HUES48 (cell line): ENCODE measurements around the gene MX1.
"Not testable (repeated sequence)": the region's sequence is repeated elsewhere in the genome, so short reads cannot be mapped to it uniquely, and the experiment has no call there.

Experiments used
- H3K27ac ChIP-seq: one replicate; pipeline ENCODE4 v1.7.0; 2013; ENCODE audit warnings: low read depth, low read length, inconsistent platforms
- H3K27me3 ChIP-seq: 2 replicates; pipeline ENCODE4 v1.6.1; 2013; ENCODE audit warnings: mild to moderate bottlenecking, low read length; ENCODE audit not compliant: control insufficient read depth, insufficient read depth
- H3K36me3 ChIP-seq: 2 replicates; pipeline ENCODE4 v1.6.1; 2013; ENCODE audit warnings: low read length; ENCODE audit not compliant: control insufficient read depth, insufficient read depth
- H3K4me1 ChIP-seq: 2 replicates; pipeline ENCODE4 v1.6.1; 2013; ENCODE audit warnings: mild to moderate bottlenecking, low read length; ENCODE audit not compliant: control insufficient read depth, insufficient read depth
- H3K4me3 ChIP-seq: 2 replicates; pipeline ENCODE4 v1.5.1; 2013; ENCODE audit warnings: mild to moderate bottlenecking, low read depth, low read length
- H3K9ac ChIP-seq: 2 replicates; pipeline ENCODE4 v1.6.1; 2013; ENCODE audit warnings: mild to moderate bottlenecking, low read depth, low read length, moderate library complexity
- H3K9me3 ChIP-seq: 2 replicates; pipeline ENCODE4 v1.6.1; 2013; ENCODE audit warnings: low read length; ENCODE audit not compliant: control insufficient read depth, insufficient read depth

The MX1 gene

GRCh38 chr21:41407541-41408460 is 18.2 kb upstream of the MX1 start:
- no peak overlapping the region for H3K9ac ChIP-seq
- no peaks in the 10 kb centered on the region for H3K36me3 ChIP-seq
- peaks cover 5% of the 10 kb centered on the region; the same call in 1 of the 2 replicates for H3K4me1 ChIP-seq
- no peak overlapping the region for H3K27ac ChIP-seq
- no peaks in the 10 kb centered on the region for H3K9me3 ChIP-seq
- H3K4me3 ChIP-seq = no peak overlapping the region
- no peaks in the 10 kb centered on the region for H3K27me3 ChIP-seq

- Histone ChIP-seq H3K9ac (no peak overlapping the region), H3K27me3 (no peaks in the 10 kb centered on the region), H3K4me1 (peaks cover 5% of the 10 kb centered on the region; the same call in 1 of the 2 replicates), H3K9me3 (no peaks in the 10 kb centered on the region), H3K4me3 (no peak overlapping the region), H3K36me3 (no peaks in the 10 kb centered on the region), H3K27ac (no peak overlapping the region)
These were observed 15.7 kb upstream of the MX1 start for GRCh38 chr21:41410361-41410760.

- no peak overlapping the region for H3K9ac ChIP-seq
- H3K9me3 ChIP-seq = no peaks in the 10 kb centered on the region
- no peak overlapping the region for H3K4me3 ChIP-seq
These were observed 15.1 kb upstream of the MX1 start for GRCh38 chr21:41410767-41411448.

GRCh38 chr21:41411449-41412089 is 14.5 kb upstream of the MX1 start:
- Histone ChIP-seq H3K9me3 (no peaks in the 10 kb centered on the region), H3K36me3 (no peaks in the 10 kb centered on the region), H3K4me3 (no peak overlapping the region), H3K4me1 (peaks cover 5% of the 10 kb centered on the region; the same call in 1 of the 2 replicates), H3K27ac (no peak overlapping the region), H3K9ac (no peak overlapping the region), H3K27me3 (no peaks in the 10 kb centered on the region)

More at GRCh38 chr21:41410767-41411448, 15.1 kb upstream of the MX1 start:
- H3K4me1 ChIP-seq = peaks cover 5% of the 10 kb centered on the region; the same call in 1 of the 2 replicates
- H3K27ac ChIP-seq = no peak overlapping the region
- no peaks in the 10 kb centered on the region for H3K27me3 ChIP-seq
- H3K36me3 ChIP-seq = no peaks in the 10 kb centered on the region

GRCh38 chr21:41417505-41417904 is 8.5 kb upstream of the MX1 start:
- not testable (repeated sequence) for H3K27ac ChIP-seq, H3K9me3 ChIP-seq, H3K4me3 ChIP-seq, H3K36me3 ChIP-seq, H3K9ac ChIP-seq, H3K27me3 ChIP-seq
- H3K4me1 ChIP-seq = peaks cover 19% of the 10 kb centered on the region

- Histone ChIP-seq H3K27ac (no peak overlapping the region), H3K36me3 (no peaks in the 10 kb centered on the region), H3K4me1 (peaks cover 19% of the 10 kb centered on the region), H3K9me3 (no peaks in the 10 kb centered on the region), H3K27me3 (peaks cover 9% of the 10 kb centered on the region; the same call in 1 of the 2 replicates), H3K9ac (no peak overlapping the region), H3K4me3 (no peak overlapping the region)
These were observed 7.6 kb upstream of the MX1 start for GRCh38 chr21:41418393-41418792.

GRCh38 chr21:41418956-41419680 is 6.9 kb upstream of the MX1 start:
- no peak overlapping the region for H3K9ac ChIP-seq
- no peak overlapping the region for H3K27ac ChIP-seq
- H3K4me1 ChIP-seq = peaks cover 19% of the 10 kb centered on the region
- H3K36me3 ChIP-seq = no peaks in the 10 kb centered on the region
- H3K9me3 ChIP-seq = no peaks in the 10 kb centered on the region
- H3K4me3 ChIP-seq = 0 out of 2 replicates have a peak overlapping the region, but pooled peaks have one; percentile 29
- H3K27me3 ChIP-seq = peaks cover 9% of the 10 kb centered on the region; the same call in 1 of the 2 replicates

GRCh38 chr21:41419921-41420862 is 5.8 kb upstream of the MX1 start:
- Histone ChIP-seq H3K9ac (peak overlapping the region; percentile 39), H3K4me1 (peaks cover 19% of the 10 kb centered on the region), H3K27me3 (peaks cover 15% of the 10 kb centered on the region), H3K9me3 (no peaks in the 10 kb centered on the region), H3K27ac (no peak overlapping the region), H3K4me3 (peak overlapping the region; percentile 72), H3K36me3 (no peaks in the 10 kb centered on the region)

GRCh38 chr21:41420998-41421397 is 5.0 kb upstream of the MX1 start:
- H3K9ac ChIP-seq, H3K36me3 ChIP-seq, H3K9me3 ChIP-seq, H3K4me3 ChIP-seq, H3K27ac ChIP-seq: not testable (repeated sequence)
- H3K4me1 ChIP-seq = peaks cover 19% of the 10 kb centered on the region
- peaks cover 23% of the 10 kb centered on the region for H3K27me3 ChIP-seq
